Fibroblast of skin of left quadriceps (primary cell): ENCODE results near the gene RC3H2.
"Not testable (repeated sequence)": the region's sequence is repeated elsewhere in the genome, so short reads cannot be mapped to it uniquely, and the experiment has no call there.

Source experiments
- DNase-seq, 2 experiments: peaks; one replicate each; pipeline ENCODE4 v3.0.0-alpha.2; 2013; ENCODE audit warnings: low read depth in 2 of 2

The RC3H2 gene

GRCh38 chr9:122918310-122918709 is 13.2 kb upstream of the RC3H2 start:
- no peak for DNase-seq

- peak; percentile 66 to 67 for DNase-seq
These were observed 8.0 kb upstream of the RC3H2 start, which contains the start of gene ZBTB6 for GRCh38 chr9:122912964-122913673. ZBTB6 (minus strand) TSS chr9:122913323; CDS start chr9:122912072, 1,251 bp downstream.

GRCh38 chr9:122912671-122912963 is 7.5 kb upstream of the RC3H2 start:
- no peak for DNase-seq

GRCh38 chr9:122906122-122906521 is 963 bp upstream of the RC3H2 start:
- DNase-seq: not testable (repeated sequence)

GRCh38 chr9:122904466-122904822 is 715 bp downstream of the RC3H2 start:
- DNase-seq: no peak

- DNase-seq: no peak
These were observed 4.4 kb downstream of the RC3H2 start for GRCh38 chr9:122900791-122901190.

- no peak for DNase-seq
These were observed 7.2 kb downstream of the RC3H2 start for GRCh38 chr9:122897969-122898368.

GRCh38 chr9:122888480-122888879 is 16.7 kb downstream of the RC3H2 start:
- no peak for DNase-seq

GRCh38 chr9:122883125-122883524 is 22.0 kb downstream of the RC3H2 start:
- no peak for DNase-seq

GRCh38 chr9:122879443-122879842 is 25.7 kb downstream of the RC3H2 start:
- no peak for DNase-seq

- DNase-seq: no peak
These were observed 29.6 kb downstream of the RC3H2 start for GRCh38 chr9:122875523-122875922.

- not testable (repeated sequence) for DNase-seq
These were observed 37.9 kb downstream of the RC3H2 start for GRCh38 chr9:122867276-122867675.

GRCh38 chr9:122866079-122866478 is 39.1 kb downstream of the RC3H2 start:
- no peak for DNase-seq

GRCh38 chr9:122865300-122865699 is 39.9 kb downstream of the RC3H2 start:
- no peak for DNase-seq

- DNase-seq: no peak
These were observed 41.8 kb downstream of the RC3H2 start for GRCh38 chr9:122863407-122863806.

GRCh38 chr9:122860319-122861142 is 44.6 kb downstream of the RC3H2 start:
- no peak for DNase-seq

- DNase-seq: no peak
These were observed 47.3 kb downstream of the RC3H2 start for GRCh38 chr9:122857815-122858214.

GRCh38 chr9:122852085-122852786 is 52.9 kb downstream of the RC3H2 start:
- not testable (repeated sequence) for DNase-seq

- no peak for DNase-seq
These were observed 56.8 kb downstream of the RC3H2 start for GRCh38 chr9:122848256-122848943.

- DNase-seq: no peak
These were observed 58.7 kb downstream of the RC3H2 start for GRCh38 chr9:122846371-122846940.

GRCh38 chr9:122845116-122845515 is 60.0 kb downstream of the RC3H2 start:
- no peak for DNase-seq

GRCh38 chr9:122844137-122844536 is 61.0 kb downstream of the RC3H2 start:
- DNase-seq: no peak
